OCI-LY1 (cell line): ENCODE measurements around the gene HBE1.

Experiments
- H2AFZ ChIP-seq: fragments of 200-600 bp; sonication (generic), shearing (Covaris generic); 2 replicates; pipeline ENCODE4 v1.6.0; 2014; ENCODE audit warnings: antibody characterized with exemption, mild to moderate bottlenecking, low read length
- H3F3A ChIP-seq: fragments of 200-600 bp; sonication (generic), shearing (Covaris generic); 2 replicates; pipeline ENCODE4 v1.6.0; 2014; ENCODE audit warnings: mild to moderate bottlenecking, antibody characterized with exemption, low read length, moderate library complexity; ENCODE audit not compliant: insufficient read depth
- H3K27ac ChIP-seq: fragments of 200-600 bp; sonication (generic); 2 replicates; pipeline ENCODE4 v1.5.1; 2014; ENCODE audit warnings: low read length, mixed run types, mild to moderate bottlenecking, low read depth; ENCODE audit not compliant: poor library complexity, severe bottlenecking
- H3K27me3 ChIP-seq: fragments of 200-600 bp; sonication (generic); 2 replicates; pipeline ENCODE4 v1.6.0; 2014; ENCODE audit warnings: antibody characterized with exemption, mild to moderate bottlenecking, low read length, moderate library complexity; ENCODE audit not compliant: insufficient read depth
- H3K36me3 ChIP-seq: fragments of 200-600 bp; sonication (generic); 2 replicates; pipeline ENCODE4 v1.6.1; 2014; ENCODE audit warnings: mild to moderate bottlenecking, antibody characterized with exemption, low read length, moderate library complexity, mixed read lengths; ENCODE audit not compliant: insufficient read depth
- H3K4me1 ChIP-seq: fragments of 200-600 bp; sonication (generic); 2 replicates; pipeline ENCODE4 v1.5.1; 2014; ENCODE audit warnings: mild to moderate bottlenecking, low read length, moderate library complexity; ENCODE audit not compliant: insufficient read depth, severe bottlenecking
- H3K4me2 ChIP-seq: fragments of 200-600 bp; sonication (generic), shearing (Covaris generic); 2 replicates; pipeline ENCODE4 v1.6.1; 2014; ENCODE audit warnings: low read length
- H3K4me3 ChIP-seq: fragments of 200-600 bp; sonication (generic); 2 replicates; pipeline ENCODE4 v1.5.1; 2014; ENCODE audit warnings: low read length, low read depth, mild to moderate bottlenecking, mixed read lengths; ENCODE audit not compliant: poor library complexity, severe bottlenecking
- H3K79me2 ChIP-seq: fragments of 200-600 bp; shearing (Covaris generic); 2 replicates; pipeline ENCODE4 v1.6.1; 2016; ENCODE audit warnings: mixed run types, low read length, mixed read lengths; ENCODE audit not compliant: insufficient read depth
- H3K9ac ChIP-seq: fragments of 200-600 bp; sonication (generic), shearing (Covaris generic); 2 replicates; pipeline ENCODE4 v1.6.1; 2014; ENCODE audit warnings: mild to moderate bottlenecking, low read length, mixed read lengths
- H3K9me2 ChIP-seq: fragments of 200-600 bp; sonication (generic), shearing (Covaris generic); 2 replicates; pipeline ENCODE4 v1.6.1; 2014; ENCODE audit warnings: low read depth, mild to moderate bottlenecking, low read length, mixed read lengths
- H3K9me3 ChIP-seq: fragments of 200-600 bp; shearing (Covaris generic); 2 replicates; pipeline ENCODE4 v1.6.1; 2014; ENCODE audit warnings: low read length, mixed read lengths
- H4K20me1 ChIP-seq: fragments of 200-600 bp; sonication (generic), shearing (Covaris generic); 2 replicates; pipeline ENCODE4 v1.6.0; 2016; ENCODE audit warnings: mild to moderate bottlenecking, low read length; ENCODE audit not compliant: insufficient read depth
- EZH2 ChIP-seq: fragments of 200-600 bp; sonication (generic), shearing (Covaris generic); IDR thresholded peaks from 2 replicates; pipeline ENCODE4 v1.8.0; 2017; ENCODE audit warnings: borderline replicate concordance, mixed run types, mild to moderate bottlenecking, antibody characterized with exemption, low read length, moderate library complexity, mixed read lengths
- TF ChIP-seq, protein P1 (sequence below): fragments of 200-600 bp; sonication (generic), shearing (Covaris generic); IDR thresholded peaks from 2 replicates; pipeline ENCODE4 v1.5.1; 2017; ENCODE audit warnings: mild to moderate bottlenecking, antibody characterized with exemption, low read length, moderate library complexity, mixed read lengths

The HBE1 gene

DNA sequence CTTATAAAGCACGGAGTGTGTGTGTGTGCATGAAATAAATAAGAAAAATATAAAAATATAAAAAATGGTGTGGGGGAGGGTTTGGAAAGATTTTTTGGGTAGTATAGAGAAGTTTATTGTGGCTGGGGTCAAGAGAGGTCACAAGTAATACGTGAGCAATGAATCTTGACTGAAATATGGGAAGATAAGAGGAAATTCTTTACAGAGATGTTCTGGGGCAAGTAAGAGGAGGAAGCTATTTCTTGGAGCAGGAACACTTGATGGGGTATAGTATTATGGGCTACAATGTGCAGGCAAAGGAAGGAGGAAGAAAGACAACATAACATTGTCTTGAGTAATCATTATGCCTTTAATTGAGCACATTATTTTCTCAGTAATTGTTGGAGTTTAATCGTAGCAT lies 37.6 kb downstream of the HBE1 start:
- H3K27ac ChIP-seq, result no peak overlapping the region
- no peak overlapping the region for H3K4me3 ChIP-seq
- no peaks in the 10 kb centered on the region for H3K4me1 ChIP-seq
- H3K27me3 ChIP-seq, result no peaks in the 10 kb centered on the region
- H3K9me3 ChIP-seq, result no peaks in the 10 kb centered on the region
- TF ChIP-seq, protein P1, sequence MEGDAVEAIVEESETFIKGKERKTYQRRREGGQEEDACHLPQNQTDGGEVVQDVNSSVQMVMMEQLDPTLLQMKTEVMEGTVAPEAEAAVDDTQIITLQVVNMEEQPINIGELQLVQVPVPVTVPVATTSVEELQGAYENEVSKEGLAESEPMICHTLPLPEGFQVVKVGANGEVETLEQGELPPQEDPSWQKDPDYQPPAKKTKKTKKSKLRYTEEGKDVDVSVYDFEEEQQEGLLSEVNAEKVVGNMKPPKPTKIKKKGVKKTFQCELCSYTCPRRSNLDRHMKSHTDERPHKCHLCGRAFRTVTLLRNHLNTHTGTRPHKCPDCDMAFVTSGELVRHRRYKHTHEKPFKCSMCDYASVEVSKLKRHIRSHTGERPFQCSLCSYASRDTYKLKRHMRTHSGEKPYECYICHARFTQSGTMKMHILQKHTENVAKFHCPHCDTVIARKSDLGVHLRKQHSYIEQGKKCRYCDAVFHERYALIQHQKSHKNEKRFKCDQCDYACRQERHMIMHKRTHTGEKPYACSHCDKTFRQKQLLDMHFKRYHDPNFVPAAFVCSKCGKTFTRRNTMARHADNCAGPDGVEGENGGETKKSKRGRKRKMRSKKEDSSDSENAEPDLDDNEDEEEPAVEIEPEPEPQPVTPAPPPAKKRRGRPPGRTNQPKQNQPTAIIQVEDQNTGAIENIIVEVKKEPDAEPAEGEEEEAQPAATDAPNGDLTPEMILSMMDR, result no peak
- no peak for TF ChIP-seq EZH2
- H3F3A ChIP-seq, result no peaks in the 10 kb centered on the region
- H3K9ac ChIP-seq, result no peak overlapping the region
- no peaks in the 10 kb centered on the region for H4K20me1 ChIP-seq
- H3K79me2 ChIP-seq, result no peaks in the 10 kb centered on the region
- no peaks in the 10 kb centered on the region for H3K9me2 ChIP-seq
- no peak overlapping the region for H2AFZ ChIP-seq
- no peak overlapping the region for H3K4me2 ChIP-seq
- no peaks in the 10 kb centered on the region for H3K36me3 ChIP-seq

- Histone ChIP-seq H3K9me2 (no peaks in the 10 kb centered on the region), H3F3A (no peaks in the 10 kb centered on the region), H3K79me2 (no peaks in the 10 kb centered on the region), H3K9me3 (no peaks in the 10 kb centered on the region), H2AFZ (no peak overlapping the region), H3K4me2 (no peak overlapping the region), H3K27me3 (no peaks in the 10 kb centered on the region), H3K4me3 (no peak overlapping the region), H3K4me1 (no peaks in the 10 kb centered on the region), H3K27ac (no peak overlapping the region), H3K36me3 (no peaks in the 10 kb centered on the region), H3K9ac (no peak overlapping the region), H4K20me1 (no peaks in the 10 kb centered on the region)
- no peak for TF ChIP-seq EZH2
- TF ChIP-seq, protein P1, result no peak
Measured at GRCh38 chr11:5231111-5231510, 38.6 kb downstream of the HBE1 start.

- H2AFZ ChIP-seq, result no peak overlapping the region
- H3K27me3 ChIP-seq, result no peaks in the 10 kb centered on the region
- H3K79me2 ChIP-seq, result no peaks in the 10 kb centered on the region
- no peak overlapping the region for H3K4me3 ChIP-seq
- no peaks in the 10 kb centered on the region for H3F3A ChIP-seq
- no peaks in the 10 kb centered on the region for H3K9me3 ChIP-seq
- TF ChIP-seq EZH2, result no peak
- TF ChIP-seq, protein P1, result no peak
- no peak overlapping the region for H3K4me2 ChIP-seq
- no peaks in the 10 kb centered on the region for H4K20me1 ChIP-seq
- no peaks in the 10 kb centered on the region for H3K36me3 ChIP-seq
- no peaks in the 10 kb centered on the region for H3K9me2 ChIP-seq
- H3K9ac ChIP-seq, result no peak overlapping the region
- H3K27ac ChIP-seq, result no peak overlapping the region
- no peaks in the 10 kb centered on the region for H3K4me1 ChIP-seq
Measured at GRCh38 chr11:5230266-5230665, 39.5 kb downstream of the HBE1 start.
